GM12878 (cell line): ENCODE measurements around the gene RFTN2. TPM values are rescaled to one million over a fixed set of nuclear protein-coding genes. Genes with fewer than 3 reads are reported as not detected.
A peak's percentile ranks its signal among the peaks of the same experiment; 100 is the strongest.

Experiments used
- BCL11A ChIP-seq: IDR thresholded peaks from 2 replicates; pipeline ENCODE4 v1.6.1; 2011; ENCODE audit warnings: low read depth, low read length
- FOXK2 ChIP-seq: fragments of 450-650 bp; IDR thresholded peaks from 2 replicates; pipeline ENCODE4 v1.6.1; 2017; ENCODE audit warnings: mild to moderate bottlenecking, moderate library complexity
- GABPA ChIP-seq: IDR thresholded peaks from 2 replicates; pipeline ENCODE4 v1.6.1; 2014; ENCODE audit warnings: antibody characterized with exemption, low read depth, mild to moderate bottlenecking, inconsistent platforms
- JUNB ChIP-seq: IDR thresholded peaks from 2 replicates; pipeline ENCODE4 v1.6.1; 2016; ENCODE audit warnings: antibody characterized with exemption, mild to moderate bottlenecking
- MTA2 ChIP-seq: fragments of 450-650 bp; IDR thresholded peaks from 2 replicates; pipeline ENCODE4 v1.6.1; 2016; ENCODE audit warnings: low read depth, mild to moderate bottlenecking, moderate library complexity
- MYB ChIP-seq: fragments of 150-350 bp; IDR thresholded peaks from 2 replicates; pipeline ENCODE4 v1.6.1; 2014; ENCODE audit warnings: mild to moderate bottlenecking, low read depth, low read length, borderline replicate concordance
- NR2C1 ChIP-seq: fragments of 450-650 bp; IDR thresholded peaks from 2 replicates; pipeline ENCODE4 v1.6.1; 2017; ENCODE audit warnings: antibody characterized with exemption, mild to moderate bottlenecking, moderate library complexity
- NR2C2 ChIP-seq: IDR thresholded peaks from 2 replicates; pipeline ENCODE4 v1.6.1; 2011; ENCODE audit warnings: borderline replicate concordance, low read depth; ENCODE audit not compliant: control insufficient read depth, insufficient read length
- PAX8 ChIP-seq: fragments of 450-650 bp; IDR thresholded peaks from 2 replicates; pipeline ENCODE4 v1.6.1; 2017; ENCODE audit warnings: mild to moderate bottlenecking, moderate library complexity
- PML ChIP-seq: IDR thresholded peaks from 2 replicates; pipeline ENCODE4 v1.6.1; 2012; ENCODE audit warnings: low read length, inconsistent platforms
- RCOR1 ChIP-seq: conservative IDR thresholded peaks from 2 replicates; pipeline ENCODE4 v1.6.1; 2012; ENCODE audit warnings: low read depth, low read length, improper control_type of control experiment
- SMARCA5 ChIP-seq: fragments of 450-650 bp; IDR thresholded peaks from 2 replicates; pipeline ENCODE4 v1.6.1; 2017; ENCODE audit warnings: mild to moderate bottlenecking
- ZNF384 ChIP-seq: IDR thresholded peaks from 2 replicates; pipeline ENCODE4 v1.6.1; 2012; ENCODE audit warnings: low read depth, mild to moderate bottlenecking, low read length, improper control_type of control experiment, borderline replicate concordance
- polyA plus RNA-seq, 11 experiments: library from polyadenylated mRNA; depleted of rRNA in 4 of 11; unstranded in 6 of 11; stranded (reverse) in 5 of 11; fragments of >200 nt; fragmentation: Nextera tagmentation in 4 of 11; fragmentation: Illumina TruSeq in 1 of 11; extraction: Ambion mirVana in 4 of 11; extraction: Trizol in 1 of 11; gene quantifications; 1 replicate in 1 of 11; 2 replicates in 10 of 11; pipeline versions ENCODE4 v1.2.1 to v1.2.3, GENCODE V29; 2011 to 2016; ENCODE audit warnings: inconsistent platforms in 2 of 11, missing spikeins in 2 of 11, low read depth in 1 of 11
- total RNA-seq, 4 experiments: library from RNA; depleted of rRNA in 3 of 4; stranded (reverse); fragments of >200 nt in 3 of 4; fragmentation: Illumina TruSeq in 1 of 4; extraction: Trizol in 1 of 4; gene quantifications; 2 replicates each; pipeline versions ENCODE4 v1.2.1 to v1.2.3, GENCODE V29; 2013 to 2021
- TF ChIP-seq, protein P1 (sequence below): fragments of 450-650 bp; formaldehyde crosslinking; IDR thresholded peaks from 2 replicates; pipeline ENCODE4 v1.4.0; 2022; ENCODE audit warnings: mild to moderate bottlenecking, moderate library complexity
- TF ChIP-seq, protein P2 (sequence below): fragments of 450-650 bp; IDR thresholded peaks from 2 replicates; pipeline ENCODE4 v1.6.1; 2017; ENCODE audit warnings: mild to moderate bottlenecking, low read depth, inconsistent platforms; ENCODE audit not compliant: poor library complexity, severe bottlenecking
- TF ChIP-seq, protein P3 (sequence below): fragments of 450-650 bp; IDR thresholded peaks from 2 replicates; pipeline ENCODE4 v1.6.1; 2017; ENCODE audit warnings: mild to moderate bottlenecking

Gene RFTN2
- total and polyA plus RNA-seq, 10 of the 15 experiments (the other 5 are each of a cell fraction or from before 2014, with no cell fraction given) = 0.09 to 0.23 TPM; not detected in 8

DNA sequence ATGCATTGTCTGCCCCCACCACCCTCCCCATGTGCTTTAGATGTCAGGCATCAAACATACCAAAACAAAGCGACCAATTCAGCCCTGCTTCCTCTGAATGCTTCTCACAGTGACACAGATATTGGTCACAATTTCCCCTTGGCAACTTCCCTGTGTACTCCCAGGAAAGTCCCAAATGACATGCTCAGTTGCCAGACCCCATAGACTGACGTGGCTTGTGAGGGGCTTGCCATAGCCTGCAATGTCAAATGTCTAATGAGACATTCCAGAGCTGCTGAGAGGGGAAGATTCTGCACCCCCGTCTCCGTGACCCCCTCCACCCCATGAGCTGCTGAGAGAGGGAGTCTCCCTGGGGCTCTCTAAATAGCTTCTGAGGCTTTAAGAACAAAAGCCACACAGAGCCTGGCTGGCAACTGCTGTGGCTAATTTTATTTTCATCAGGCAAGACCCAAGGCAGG, 47.3 kb downstream of the RFTN2 start (continued):
- TF ChIP-seq, protein P1, sequence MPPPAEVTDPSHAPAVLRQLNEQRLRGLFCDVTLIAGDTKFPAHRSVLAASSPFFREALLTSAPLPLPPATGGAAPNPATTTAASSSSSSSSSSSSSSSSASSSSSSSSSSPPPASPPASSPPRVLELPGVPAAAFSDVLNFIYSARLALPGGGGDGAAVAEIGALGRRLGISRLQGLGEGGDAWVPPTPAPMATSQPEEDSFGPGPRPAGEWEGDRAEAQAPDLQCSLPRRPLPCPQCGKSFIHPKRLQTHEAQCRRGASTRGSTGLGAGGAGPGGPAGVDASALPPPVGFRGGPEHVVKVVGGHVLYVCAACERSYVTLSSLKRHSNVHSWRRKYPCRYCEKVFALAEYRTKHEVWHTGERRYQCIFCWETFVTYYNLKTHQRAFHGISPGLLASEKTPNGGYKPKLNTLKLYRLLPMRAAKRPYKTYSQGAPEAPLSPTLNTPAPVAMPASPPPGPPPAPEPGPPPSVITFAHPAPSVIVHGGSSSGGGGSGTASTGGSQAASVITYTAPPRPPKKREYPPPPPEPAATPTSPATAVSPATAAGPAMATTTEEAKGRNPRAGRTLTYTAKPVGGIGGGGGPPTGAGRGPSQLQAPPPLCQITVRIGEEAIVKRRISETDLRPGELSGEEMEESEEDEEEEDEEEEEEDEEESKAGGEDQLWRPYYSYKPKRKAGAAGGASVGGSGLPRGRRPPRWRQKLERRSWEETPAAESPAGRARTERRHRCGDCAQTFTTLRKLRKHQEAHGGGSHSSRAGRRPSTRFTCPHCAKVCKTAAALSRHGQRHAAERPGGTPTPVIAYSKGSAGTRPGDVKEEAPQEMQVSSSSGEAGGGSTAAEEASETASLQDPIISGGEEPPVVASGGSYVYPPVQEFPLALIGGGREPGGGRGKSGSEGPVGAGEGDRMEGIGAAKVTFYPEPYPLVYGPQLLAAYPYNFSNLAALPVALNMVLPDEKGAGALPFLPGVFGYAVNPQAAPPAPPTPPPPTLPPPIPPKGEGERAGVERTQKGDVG (CRISPR knock-in tag) = no peak
- TF ChIP-seq SMARCA5 (no peak), FOXK2 (no peak), PAX8 (no peak), MTA2 (peak; percentile 83), JUNB (no peak), NR2C2 (no peak), BCL11A (0 out of 2 replicates have a peak, but pooled peaks have one; percentile 11), MYB (no peak), NR2C1 (no peak), RCOR1 (no peak), PML (no peak; the same call in 1 of the 2 replicates), ZNF384 (no peak), GABPA (no peak)
- TF ChIP-seq, protein P2, sequence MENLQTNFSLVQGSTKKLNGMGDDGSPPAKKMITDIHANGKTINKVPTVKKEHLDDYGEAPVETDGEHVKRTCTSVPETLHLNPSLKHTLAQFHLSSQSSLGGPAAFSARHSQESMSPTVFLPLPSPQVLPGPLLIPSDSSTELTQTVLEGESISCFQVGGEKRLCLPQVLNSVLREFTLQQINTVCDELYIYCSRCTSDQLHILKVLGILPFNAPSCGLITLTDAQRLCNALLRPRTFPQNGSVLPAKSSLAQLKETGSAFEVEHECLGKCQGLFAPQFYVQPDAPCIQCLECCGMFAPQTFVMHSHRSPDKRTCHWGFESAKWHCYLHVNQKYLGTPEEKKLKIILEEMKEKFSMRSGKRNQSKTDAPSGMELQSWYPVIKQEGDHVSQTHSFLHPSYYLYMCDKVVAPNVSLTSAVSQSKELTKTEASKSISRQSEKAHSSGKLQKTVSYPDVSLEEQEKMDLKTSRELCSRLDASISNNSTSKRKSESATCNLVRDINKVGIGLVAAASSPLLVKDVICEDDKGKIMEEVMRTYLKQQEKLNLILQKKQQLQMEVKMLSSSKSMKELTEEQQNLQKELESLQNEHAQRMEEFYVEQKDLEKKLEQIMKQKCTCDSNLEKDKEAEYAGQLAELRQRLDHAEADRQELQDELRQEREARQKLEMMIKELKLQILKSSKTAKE = peak; percentile 58
- TF ChIP-seq, protein P3, sequence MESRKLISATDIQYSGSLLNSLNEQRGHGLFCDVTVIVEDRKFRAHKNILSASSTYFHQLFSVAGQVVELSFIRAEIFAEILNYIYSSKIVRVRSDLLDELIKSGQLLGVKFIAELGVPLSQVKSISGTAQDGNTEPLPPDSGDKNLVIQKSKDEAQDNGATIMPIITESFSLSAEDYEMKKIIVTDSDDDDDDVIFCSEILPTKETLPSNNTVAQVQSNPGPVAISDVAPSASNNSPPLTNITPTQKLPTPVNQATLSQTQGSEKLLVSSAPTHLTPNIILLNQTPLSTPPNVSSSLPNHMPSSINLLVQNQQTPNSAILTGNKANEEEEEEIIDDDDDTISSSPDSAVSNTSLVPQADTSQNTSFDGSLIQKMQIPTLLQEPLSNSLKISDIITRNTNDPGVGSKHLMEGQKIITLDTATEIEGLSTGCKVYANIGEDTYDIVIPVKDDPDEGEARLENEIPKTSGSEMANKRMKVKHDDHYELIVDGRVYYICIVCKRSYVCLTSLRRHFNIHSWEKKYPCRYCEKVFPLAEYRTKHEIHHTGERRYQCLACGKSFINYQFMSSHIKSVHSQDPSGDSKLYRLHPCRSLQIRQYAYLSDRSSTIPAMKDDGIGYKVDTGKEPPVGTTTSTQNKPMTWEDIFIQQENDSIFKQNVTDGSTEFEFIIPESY = no peak
